ENCODE measurements around the gene TCF7.

TCF7 gene

DNA sequence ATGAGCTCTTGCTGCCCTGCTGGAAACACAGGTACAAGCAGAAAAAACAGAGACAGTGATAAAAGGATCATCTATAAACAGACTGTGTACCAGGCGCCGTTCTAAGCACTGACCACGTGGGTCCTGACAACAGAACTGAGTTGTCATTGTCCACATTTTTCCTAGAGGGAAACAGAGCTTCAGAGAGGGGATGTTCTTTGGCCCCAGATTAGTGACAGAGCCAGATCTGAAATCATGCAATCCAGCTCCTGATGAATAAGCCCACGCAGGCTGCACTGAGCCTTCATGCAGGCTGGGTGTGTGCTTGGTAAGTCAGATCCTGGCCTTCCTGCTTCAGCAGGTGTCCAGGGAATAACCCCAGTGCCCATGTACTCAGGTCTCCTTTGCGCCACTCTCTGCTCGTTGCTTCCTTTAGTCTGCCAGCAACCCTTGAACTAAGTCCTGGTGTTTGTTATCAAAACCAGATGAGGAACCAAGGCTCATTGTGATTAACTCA is 22.8 kb upstream of the TCF7 start:
- DNase-seq, result no peak

DNA sequence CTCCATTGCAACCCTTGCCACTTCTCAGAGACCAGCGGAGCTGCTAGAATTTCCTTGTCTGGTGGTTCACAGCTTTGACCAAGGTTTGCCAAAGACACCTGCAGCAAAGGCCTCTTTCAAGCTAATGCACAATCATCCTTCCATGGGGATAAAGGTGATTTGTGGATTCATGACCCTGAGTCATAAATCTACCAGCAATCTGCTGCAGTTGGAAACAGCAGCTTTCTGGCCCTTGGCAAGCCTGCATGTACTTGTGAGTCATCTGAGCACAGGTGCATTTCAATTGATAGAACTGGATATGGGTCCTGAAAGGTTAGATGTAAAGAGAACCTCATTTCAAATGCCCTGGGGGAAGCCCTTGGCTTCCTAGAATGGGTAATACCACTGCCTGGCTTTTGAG is 21.6 kb upstream of the TCF7 start:
- DNase-seq, result no peak

DNA sequence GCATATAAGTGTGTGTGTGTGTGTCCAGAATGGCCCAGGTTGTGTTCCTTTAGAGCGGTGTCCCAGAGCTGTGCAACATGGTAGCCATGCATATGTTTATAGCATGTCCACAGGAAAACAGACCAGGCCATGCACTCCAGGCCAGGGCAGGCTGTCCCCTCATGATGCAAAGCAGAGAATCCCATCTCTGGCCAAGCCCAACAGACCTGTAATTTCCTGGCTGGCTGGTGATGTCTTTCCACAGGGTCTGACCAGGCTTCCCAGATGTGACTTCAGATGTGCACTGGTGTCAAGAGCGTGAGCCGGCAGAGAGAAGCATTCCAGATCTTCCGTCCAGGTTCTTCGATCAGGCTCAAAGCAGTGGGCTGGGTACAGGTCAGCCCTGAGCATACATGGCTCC is 21.1 kb upstream of the TCF7 start:
- no peak for DNase-seq

DNA sequence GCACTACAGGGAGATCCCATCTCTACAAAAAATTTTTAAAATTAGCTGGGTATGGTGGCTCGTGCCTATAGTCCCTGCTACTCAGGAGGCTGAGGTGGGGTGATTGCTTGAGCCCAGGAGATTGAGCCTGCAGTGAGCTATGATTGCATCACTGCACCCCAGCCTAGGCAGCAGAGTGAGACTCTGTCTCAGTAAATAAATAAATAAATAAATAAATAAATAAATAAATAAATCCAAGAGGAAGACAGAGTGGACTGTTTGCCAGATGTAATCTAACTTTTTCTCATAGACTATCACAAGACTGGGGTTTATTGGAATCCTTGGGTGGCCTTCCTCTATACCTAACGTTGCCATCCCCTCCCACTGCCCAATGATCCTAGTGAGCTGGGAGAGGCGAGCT is 19.2 kb upstream of the TCF7 start:
- DNase-seq, result no peak

DNA sequence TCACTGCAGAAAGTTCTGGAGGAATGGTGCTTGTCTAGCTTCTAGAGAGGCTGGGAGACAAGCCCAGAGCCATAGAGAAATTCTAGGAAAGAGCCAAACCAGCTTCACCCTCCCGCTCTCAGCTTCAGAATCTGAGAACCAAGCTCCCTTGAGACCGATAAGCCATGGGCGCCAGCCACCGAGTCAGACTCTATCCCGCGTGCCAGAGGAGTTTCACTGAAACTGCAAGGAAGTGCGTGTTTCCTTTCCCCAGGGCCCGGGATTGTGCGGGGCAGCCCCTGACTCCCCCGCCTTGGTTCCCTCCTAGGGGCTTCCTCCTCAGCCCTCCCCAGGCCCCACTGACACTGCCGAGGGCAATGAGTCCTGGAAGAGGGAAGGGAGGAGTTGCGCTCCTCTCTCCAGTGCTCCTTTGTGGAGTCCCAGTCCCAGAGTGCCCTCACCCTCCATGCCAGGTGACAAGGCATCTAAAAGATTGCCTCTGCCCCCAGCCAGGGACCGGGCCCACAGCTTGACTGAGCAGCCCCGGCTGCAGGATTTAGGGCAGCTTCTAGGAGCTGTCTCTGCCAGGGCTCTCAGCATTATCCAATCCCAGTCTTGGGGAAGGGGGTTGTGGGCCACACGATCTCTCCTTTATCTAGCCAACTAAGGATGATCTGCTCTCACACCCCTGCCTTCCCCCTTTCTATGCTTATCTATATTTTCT is 18.4 kb upstream of the TCF7 start:
- DNase-seq, result peak; percentile 2

DNA sequence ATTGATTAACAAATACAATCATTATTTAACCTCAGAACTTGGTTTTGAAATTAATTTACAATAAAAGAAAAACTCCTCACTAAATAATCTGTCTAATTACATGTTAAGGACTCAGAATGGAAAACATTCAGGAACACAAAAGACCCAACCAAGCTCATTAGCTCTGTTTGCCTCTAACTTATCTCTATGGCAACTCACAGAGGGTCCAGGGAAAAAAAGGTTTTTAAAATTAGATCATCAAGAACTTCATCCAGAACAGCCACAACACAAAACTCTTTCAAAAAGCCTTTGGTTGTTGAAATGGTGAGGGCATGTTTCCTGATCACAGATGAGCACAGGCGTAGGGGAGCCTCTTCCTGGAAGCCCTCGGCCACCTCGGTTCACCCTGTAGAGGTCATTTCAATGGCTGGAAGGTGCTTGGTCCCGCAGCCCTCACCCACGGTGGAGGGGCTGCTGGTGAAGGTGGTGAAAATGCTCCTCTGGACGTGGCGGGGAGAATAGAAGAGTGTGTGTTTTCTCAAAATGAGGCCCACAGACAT is 17.2 kb upstream of the TCF7 start:
- DNase-seq, result no peak

DNA sequence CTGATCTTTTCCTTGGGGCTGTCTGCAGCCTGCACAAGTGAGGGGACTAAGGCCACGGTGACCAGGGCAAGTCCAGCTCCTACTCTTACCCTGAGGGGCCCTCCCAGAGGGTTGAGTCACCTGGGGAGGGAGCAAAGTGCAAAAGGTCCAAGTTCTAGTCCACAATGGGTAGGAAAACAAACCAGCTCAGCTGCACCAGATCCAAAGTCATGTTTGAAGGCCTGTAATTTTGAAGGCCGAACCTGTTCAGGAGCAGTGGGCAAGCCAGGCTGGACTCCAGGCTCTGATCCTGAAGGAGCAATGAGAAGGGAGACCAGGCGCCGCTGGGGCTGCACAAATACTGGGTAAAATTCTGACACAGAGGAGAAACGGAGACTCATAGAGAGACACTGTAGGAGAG is 15.8 kb upstream of the TCF7 start:
- DNase-seq, result no peak

DNA sequence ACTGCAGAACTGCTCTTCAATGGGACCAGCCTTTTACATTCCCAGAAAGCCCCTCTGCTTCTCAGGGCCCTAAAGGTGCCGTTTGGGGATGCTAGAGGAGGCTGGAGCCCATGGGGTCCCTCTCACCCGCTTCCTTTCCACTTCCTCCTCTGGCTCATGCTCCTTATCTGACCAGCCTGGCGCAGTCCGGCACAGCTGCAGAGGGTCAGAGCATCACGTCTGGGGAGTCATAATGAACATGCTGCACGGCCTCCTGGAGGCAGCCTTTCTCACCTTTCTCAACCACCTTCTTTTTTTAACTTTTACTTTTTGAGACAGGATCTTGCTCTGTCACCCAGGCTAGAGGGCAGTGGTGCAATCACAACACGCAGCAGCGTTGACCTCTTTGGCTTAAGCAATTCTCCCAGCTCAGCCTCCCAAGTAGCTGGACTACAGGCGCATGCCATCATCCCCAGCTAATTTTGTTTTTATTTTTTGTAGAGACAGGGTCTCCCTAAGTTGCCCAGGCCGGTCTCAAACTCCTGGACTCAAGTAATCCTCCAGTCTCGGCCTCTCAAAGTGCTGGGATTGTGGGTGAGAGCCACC is 15.1 kb upstream of the TCF7 start:
- no peak for DNase-seq

DNA sequence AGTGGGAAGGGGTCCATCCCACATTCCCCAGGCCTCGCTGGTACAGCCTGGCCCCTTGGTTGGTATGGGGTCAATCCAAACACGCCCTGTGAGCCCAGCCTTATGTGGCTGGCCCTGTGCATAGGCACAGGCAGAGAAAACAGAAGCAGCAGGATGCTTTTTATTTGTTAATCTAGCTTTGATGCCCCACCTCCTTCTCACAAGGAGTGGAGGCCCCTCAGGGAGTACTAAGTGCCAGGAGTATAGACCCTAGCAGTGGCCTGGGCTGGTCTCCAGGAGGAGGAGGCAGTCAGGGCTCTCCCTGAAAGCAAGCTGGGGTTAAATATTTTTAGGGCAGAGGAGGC is 14.6 kb upstream of the TCF7 start:
- no peak for DNase-seq

DNA sequence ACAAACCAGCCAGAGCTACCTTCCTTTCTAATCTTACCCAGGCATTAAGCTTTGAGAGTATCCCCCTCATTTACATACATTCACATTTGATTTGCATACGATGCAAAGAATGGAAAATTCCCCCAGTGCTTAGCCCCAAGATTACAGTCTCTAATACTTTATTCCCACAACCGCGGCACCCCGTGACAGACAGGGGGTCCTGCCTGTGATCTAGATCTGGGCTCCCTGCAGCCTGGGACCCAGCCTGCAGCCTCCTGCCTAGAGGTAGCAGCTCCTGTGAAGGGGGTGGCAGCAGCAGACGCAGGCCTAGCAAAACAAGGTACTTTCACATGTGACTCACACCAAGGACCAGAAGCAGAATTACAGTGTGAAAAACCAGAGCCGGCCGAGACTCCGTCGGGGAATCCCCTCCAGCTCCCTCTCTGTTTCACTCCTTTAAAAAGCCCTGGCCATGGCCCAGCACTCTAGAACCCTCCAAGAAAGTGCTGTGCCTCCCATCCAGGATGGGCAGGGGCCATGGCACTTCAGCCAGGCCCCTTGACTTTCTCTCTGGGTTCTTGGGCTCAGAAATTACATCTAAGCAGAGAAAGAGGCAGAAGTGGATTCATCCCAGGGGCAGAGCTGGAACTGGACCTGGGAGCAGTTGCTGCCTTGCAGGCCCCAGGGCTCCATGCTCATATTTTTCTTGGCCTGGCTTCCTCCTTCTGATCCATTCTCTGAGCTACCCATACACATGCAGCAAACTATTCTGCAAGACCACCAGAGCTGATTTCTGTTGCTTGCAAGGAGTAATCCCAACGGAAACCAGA is 14.0 kb upstream of the TCF7 start:
- peak; percentile 75 for DNase-seq

DNA sequence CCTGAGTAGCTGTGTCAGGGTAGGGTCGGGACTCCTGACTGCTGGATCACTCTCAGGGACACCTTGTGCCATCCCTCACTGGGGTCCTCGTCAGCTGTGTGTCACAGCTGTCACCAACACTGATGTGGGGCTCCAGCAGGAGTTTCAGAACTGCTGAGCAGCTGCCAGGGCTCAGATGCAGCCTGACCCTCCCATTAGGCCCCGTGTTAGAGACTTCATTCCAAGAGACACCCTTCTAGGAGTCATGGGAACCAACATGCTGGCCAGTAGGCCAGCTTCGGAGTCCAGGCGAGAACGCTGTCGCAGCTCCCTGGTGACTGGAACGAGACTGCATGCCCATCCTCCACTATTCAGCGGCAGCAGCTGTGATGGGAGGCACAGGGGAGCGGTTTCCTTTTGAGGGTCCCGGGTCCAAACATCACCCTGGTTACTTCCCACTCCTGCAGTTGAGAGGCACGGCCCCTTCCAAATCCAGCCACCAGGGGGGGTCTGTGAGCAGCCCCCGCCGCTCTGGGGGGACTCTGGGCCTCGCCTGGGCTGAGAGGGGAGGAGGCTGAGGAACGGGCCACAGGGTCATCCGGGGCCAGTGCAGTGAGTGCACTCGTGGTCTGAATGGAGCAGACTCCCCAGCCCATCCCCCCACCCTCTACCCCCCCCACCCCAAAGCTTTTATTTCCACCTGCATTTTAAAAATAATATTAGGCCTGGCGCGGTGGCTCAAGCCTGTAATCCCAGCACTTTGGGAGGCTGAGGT is 12.6 kb upstream of the TCF7 start:
- DNase-seq, result no peak

DNA sequence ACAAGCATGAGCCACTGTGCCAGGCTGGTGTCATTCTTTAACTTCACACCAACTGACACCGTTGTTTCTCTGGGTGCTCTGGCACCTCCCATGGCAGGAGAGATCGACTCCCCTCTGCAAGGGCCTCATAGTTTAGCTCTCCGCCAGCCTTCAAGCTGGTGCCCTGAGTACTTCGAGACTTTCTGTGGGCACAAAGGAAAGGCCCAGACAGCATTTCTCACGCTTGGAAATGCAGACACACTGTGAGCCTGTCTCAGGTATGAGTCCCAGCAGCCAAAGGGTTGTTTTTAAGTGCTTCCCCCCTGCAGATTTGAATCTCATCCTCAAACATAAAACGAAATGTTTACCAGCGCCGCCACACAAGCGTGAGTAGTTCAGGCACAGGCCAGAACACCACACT is 11.1 kb upstream of the TCF7 start:
- no peak for DNase-seq

DNA sequence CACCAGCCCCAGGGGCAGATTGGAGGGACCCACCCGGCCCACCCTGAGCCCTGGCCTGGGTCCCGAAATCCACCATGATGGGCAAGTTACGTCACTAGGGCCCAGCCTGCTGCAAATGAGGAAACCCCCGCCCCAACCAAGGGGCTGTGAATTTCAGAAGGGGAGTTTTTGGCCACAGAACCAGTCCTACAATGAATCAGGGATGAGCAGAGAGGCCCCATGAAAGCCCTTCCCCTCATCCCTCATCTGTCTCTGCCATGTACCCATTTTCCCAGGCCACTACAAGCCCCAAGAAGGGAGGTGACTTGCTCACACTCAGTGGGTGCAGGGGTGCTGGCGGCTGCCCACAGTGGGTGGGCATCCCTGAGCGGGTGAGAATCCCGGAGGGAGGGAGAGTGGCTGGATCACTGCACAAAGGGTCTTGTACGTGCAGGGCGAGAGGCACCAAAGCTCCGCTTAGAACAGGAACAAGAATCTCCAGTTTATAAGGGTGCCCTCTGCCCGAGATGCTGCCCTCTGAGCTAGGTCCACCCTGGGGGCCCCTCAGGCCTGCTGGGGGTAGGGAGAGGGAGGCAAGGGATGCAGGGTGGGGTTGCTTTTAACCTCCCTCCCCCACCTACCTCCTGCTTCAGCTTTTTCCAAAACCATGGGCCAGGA is 10.4 kb upstream of the TCF7 start:
- no peak for DNase-seq

DNA sequence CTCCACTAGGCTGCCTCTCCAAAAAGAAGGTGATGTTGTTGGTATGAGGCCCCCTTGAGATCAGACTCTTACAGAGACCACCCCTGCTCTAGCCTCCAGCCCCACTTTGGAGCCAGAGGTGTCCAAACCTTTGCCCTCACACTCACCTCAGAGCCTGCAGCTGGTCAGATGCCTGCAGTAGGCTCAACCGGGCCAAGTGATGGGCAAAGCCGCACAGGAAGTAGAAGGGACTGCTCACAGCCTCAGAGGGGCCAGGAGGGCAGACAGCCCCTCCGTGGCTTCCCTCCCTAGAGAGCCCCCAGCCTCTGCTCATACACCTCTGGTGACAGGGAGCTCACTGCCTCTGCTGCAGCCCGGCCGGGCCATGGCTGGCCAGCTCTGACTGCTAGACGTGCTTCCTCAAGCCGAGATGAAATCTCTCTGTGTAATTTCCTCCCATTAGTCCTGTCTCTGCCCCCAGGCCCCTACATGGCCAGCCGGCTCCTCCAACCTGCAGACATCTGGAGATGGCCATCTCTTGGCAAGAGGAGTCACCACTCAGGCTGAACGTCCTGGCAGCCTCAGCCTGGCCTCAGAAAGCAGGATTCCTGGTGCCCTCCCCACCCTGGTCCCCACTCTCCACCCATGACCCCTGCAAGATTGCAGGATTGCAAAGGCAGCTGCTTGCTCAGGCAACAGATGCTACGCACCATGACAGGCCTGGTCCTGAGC is 7.3 kb upstream of the TCF7 start:
- DNase-seq, result no peak

DNA sequence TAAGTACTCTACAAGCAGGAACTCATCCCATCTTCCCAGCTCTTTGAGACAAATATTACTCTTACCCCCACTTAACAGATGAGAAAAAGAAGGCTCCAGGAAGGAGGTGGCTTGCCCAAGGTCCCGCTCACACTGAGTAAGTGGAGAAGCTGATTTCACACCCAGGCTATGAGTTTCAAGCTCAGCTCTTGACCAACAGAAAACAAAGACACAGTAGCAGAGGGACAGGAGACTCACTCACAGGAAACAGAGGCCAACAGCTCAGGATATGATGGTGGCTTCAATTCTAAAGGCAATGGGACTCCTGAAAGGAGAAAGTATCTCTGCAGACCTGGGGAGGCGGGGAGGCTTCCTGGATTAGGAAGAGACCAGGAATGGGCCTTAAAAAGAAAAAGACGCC is 6.7 kb upstream of the TCF7 start:
- no peak for DNase-seq

DNA sequence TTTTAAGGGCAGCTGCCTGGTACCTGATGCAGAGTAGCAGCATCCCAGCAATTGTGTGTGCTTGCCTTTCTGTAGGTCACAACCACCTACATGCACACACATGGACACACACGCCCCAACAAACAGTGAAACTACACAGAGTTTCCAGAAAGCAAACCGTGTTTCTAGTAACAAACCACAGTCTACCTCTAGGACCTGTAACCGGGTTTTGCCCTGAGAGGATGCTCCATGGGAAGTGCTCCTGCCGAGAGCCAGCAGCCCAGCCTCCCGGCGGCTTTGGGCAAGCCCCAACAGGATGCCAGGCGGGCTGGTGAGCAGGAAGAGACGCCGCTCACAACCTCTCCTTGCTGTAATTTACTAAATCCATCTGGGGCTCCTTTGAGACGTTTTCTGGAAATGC is 4.1 kb upstream of the TCF7 start:
- no peak for DNase-seq

DNA sequence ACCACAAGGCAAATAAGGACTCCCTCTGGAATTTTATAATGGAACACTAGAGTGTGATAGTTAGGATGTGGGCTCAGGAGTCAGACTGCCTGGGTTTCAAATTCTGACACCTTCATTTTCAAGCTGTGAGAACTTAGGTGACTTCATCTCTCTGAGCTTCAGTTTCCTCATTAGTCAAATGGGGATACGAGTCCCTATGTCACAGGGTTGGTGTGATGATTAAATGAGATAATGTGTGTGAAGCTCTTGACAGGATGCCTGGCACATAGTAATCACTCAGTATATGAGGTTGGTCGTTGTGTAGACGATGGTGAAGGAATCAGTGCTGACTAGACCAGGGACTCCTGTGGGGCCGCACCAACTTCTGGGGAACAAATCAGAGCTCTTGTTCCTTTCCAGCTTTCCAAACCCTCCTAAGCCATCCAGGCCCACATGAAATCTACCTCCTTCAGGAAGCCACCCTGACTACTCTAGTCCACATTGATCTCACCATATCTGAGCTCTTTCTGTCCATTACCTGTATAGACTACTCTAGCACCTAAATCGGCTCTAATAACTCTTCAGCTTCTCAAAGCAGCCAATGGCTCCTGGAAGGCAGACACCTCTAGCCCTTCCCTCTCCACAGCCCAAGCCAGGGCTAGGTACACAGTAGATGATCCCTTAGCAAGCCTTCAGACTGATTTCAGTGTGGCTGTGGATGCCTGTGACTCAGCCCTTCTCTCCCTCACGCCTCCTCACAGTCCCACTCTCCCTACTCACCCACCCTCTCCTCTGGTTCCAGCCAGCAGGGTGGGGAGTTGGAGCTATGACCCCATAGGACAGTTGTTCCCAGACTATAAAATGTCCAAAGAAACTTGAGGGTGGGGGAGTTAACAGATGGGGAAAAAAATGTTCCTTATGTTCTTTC is 2.5 kb upstream of the TCF7 start:
- DNase-seq, result no peak

DNA sequence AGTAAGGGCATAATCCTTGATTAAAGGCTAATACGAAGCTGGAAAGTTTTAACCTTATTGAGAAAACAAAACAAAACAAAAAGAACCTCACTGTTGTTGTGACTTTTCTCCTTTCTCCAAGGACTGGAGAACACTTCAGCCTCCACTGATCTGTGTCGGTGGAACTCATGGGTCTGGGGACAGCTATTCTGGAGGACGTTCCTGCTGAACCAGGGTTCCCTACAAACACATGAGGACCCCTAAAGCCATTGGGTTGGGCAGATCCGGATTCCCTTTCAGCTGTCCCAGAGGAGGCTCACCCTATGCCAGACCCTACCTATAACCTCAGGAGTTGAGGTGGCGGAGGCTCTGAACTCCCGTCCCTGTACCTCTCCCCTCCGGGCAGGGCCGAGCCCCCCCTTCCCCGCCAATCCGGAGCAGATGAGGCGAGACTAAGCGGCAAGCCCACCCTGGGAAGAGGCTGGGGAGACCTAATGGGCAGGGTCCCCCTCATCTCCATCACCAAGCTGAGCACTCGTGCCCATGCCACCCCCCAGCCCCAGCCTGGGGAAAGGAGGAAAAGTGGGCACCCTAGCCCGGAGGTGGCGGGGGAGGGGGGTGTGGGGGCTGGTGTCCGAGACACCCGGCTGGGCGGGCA is 1.6 kb upstream of the TCF7 start:
- DNase-seq, result no peak

DNA sequence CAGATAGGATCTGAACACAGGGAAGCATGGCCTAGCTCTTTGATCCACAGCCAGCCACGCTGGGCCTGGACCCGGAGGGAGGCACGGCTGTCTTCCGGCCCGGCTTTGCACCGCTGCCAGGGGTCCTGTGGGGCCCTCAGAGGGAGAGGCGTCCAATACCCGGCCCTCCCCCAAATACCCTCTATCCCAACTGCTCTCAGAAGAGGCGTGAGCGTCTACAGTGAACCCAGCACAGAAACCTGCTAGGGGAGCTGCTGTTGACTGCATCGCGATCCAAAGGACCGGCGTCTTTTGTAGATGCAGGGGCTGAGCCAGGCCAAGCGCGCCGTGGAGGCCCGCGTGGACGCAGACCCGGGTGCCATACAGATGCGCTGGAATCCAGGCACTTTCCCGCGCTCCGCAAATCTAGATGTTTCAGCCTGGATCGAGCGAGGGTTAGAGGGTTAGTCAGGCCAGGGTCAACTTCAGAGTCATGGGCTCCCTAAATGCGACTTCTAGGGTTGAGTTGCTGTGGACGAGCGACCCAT is 1.1 kb upstream of the TCF7 start:
- DNase-seq, result no peak

All from NCI-H526 treated with DMSO at 0.1 percent for 48 hours (cell line).